A549 treated with DMSO at 1 μM for 4 hours (cell line): ENCODE measurements around the gene PROKR2. TPM values are rescaled to one million over a fixed set of nuclear protein-coding genes. Genes with fewer than 3 reads are reported as not detected.

Source experiments
- total RNA-seq: library from RNA; stranded (reverse); fragments of 200-300 nt; extraction: Qiagen RNA extraction; gene quantifications from 5 replicates; pipeline ENCODE4 v1.2.3, GENCODE V29; 2022; ENCODE audit warnings: low read depth

The PROKR2 gene
- not detected in 5 replicates for total RNA-seq

DNA sequence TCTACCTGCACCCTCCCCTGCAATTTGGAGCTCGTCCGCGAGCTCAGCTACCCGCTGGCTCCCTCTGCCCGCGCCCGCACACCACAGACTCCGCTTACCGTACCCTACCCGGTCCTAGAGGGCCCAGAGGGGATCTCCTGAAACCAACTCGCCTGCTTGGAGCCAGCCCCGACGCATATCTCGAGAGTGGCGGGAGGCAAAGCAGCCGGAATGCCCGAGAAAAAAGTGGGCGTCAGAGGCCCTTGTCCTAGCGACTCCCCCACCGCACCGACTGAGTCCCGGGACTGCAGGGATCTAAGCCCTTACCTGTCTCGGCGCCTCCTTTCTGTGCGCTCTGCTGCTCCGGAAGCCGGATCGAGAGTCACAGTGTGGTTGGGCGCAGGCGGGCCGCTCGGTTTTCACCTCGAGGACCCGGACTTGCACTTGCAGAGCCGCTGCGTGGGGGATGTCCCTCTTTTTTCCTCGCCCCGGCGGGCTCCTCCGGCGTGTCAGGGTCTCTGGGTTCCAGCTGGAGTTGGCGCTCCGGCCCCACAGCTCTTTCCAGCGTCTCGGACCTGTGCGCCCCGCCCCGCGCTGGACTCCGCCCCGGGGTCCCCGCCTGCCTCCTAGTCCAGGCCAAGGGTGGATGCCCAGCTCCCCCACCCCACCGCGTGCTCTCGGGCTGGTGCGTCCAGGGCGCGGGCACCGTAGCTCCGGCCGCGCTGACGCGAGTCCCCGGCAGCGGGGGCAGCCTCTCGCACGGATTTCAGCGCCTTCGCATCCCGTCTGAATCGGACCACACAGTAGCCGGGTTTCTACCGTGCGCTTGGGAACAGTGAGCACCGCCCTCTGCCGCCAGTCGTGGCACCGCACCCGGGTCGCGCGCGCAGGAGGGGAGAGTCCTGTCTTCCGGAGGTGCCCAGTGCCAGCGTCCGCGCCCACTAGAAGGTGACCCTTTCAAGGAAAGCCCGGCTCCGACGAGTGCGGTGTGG is at the start of gene PROKR2:
PROKR2 (minus strand) TSS at position 767 of the 971 bp plus-strand sequence. CDS start 2,585 bp downstream, outside the sequence.

Other genes with a start within 250 kb of the PROKR2 start
- 104 to 124 TPM (median 114 TPM) in 5 replicates for gene TMEM230, start 203.9 kb downstream of the PROKR2 start, total RNA-seq
- 418 to 444 TPM (median 422 TPM) in 5 replicates for gene PCNA, start 197.0 kb downstream of the PROKR2 start, total RNA-seq
- gene CDS2, start 189.9 kb downstream of the PROKR2 start, total RNA-seq = 41.8 to 64.8 TPM (median 56.8 TPM) in 5 replicates